GM19099 (cell line): Measurements from ENCODE around the gene CDK17.

ENCODE experiments used
- POLR2A ChIP-seq: IDR thresholded peaks from 3 replicates; pipeline ENCODE4 v1.6.1; 2011; ENCODE audit warnings: low read depth; ENCODE audit not compliant: insufficient read length; ENCODE audit errors: extremely low read depth

Gene CDK17

DNA sequence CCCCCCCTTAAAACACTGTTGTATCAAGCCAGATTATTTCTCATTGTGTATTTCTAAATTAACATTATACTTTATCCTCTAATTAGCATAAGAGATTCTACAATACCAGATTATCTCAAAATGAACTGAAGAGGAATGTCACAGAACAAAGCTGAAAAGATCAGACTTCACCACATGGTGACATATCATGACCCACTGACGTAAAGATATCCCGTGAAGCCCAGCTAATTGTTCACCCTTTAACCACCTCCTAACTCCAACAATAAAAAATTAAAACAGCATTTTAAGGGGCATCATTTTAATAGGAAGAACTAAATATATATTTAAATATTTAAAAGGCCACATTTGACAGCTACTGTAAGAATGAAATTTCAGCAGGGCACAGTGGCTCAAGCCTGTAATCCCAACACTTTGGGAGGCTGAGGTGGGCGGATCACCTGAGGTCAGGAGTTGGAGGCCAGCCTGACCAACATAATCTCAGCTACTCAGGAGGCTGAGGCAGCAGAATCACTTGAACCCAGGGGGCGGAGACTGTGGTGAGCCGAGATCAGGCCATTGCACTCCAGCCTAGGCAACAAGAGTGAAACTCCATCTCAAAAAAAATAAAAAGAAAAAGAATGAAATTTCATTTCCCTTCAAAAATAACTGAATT is 29.0 kb downstream of the CDK17 start:
- no peak for TF ChIP-seq POLR2A

DNA sequence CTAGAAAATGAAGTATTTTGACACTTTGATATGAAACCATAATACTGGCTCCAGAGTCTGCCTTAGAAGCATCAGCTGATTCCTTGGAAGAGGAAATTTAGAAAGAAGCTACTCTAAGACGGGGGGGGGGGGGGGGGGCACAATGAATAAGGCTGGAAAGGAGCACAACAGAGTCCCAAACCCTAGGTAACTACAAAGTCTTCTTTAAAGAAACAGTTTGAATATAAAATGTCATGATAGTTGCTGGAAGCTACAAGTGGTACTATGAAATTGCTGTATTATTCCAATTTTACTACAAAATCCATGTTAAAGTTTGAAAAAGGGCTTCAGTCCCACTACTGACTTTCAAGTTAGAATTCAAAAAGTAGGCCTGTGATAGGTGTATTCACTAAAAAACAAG is 31.6 kb downstream of the CDK17 start:
- TF ChIP-seq POLR2A, result no peak

DNA sequence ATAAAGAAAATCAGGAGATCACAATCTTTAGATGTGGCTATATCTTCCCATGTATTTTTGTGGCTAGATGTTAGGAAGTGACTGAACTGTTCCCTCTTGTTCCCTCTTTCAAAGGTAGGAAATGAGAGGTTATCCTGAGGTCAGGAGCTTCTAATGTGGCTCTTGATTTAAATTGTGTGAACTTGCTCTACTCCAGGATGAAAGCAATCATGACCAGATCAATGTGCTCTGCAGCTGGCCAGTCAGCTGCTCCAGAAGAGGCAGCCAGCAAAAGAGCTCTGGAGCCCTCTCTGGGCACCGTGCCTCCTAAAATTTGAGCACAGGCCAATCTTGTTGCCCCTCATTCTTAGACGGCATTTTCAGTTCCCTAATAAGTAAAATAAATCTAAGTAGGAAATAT is 32.0 kb downstream of the CDK17 start:
- no peak for TF ChIP-seq POLR2A

DNA sequence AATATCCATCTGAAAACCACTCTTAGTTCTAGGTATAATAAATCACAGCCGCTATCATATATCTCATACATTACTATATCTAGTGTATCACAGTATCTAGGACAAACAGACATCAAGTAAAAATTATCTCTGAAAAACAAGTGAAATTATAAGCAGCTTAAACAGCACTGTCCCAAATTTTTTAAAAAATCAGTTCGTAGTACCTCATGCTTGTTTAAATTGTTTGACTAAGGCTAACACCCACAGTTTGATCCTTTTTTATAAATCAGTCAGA is 33.9 kb downstream of the CDK17 start:
- no peak for TF ChIP-seq POLR2A

DNA sequence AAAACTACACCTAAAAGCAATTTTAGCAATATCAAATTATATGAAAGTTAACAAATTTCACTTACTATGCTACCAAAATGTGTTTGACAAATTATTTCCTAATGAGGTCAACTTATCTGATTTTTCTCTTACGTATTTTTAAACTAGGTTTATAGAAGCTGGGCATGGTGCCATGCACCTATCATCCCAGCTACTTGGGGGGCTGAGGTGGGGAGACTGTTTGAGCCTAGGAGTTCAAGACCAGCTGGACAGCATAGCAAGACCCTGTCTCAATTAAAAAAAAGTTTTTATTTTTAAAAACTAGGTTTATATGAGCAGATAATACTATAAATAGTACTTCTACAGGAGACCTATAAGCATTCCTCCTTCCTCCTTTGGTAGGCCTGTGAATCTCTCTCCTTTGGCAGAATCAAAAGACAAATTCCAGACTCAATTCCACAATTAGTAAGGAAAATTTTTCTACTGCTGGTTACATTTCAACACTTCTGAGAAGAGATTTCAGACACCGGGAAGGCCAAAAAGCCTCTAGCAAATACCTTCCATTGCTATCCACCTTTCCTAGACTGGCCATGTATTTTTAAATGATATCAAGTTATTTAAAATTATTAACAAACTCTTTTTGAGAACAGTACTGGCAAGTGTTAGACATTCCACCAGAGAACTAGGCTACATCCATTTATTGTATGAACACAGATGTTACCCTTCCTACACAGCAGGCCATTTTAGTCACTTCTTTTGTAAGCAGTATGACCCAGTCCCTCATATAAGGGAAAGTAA is 34.4 kb downstream of the CDK17 start:
- no peak for TF ChIP-seq POLR2A

DNA sequence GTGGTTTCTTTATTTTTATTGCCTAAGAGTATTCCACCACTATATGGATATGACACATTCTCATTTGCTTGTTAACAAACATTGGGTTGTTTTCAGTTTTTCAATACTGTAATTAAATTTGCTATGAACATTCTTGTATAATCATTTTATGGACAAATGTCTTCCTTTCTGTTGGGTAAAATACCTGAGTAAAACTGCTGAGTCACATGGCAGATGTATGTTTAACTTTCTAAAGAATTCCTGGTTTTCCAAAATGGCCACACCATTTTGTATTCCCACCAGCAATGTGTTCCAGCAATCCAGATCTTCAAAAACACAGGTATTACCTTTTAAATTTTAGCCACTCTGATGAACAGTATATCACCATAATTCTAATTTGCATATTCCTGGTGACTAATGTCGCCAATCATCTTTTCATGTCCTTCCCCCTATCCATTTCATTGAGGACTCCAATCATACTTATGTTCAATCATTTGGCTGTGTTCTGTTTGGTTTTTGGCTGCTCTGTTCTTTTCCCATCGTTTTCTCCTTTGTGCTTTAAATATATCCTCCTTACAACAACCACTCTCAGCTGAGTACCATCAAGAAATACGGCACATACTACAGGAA is 36.0 kb downstream of the CDK17 start:
- no peak for TF ChIP-seq POLR2A

DNA sequence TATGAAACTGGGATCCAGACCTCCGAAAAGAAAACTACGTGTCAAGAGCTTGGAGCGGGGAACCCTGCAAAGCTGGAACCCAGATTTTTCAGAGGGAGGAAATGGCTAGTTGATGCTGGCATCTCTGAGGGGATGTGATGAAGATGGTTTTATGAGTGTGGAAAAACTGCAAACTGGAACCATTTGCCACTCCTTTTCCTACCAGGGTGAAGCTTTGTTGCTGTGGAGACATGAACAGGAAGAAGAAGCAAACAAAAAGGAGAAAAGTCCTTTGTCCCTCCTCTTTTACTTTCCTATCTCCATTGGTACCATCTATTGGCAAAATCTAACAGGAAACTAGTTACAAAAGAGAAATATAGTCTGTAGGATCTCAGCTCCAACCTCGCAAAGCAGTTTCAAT is 39.2 kb downstream of the CDK17 start:
- no peak for TF ChIP-seq POLR2A

DNA sequence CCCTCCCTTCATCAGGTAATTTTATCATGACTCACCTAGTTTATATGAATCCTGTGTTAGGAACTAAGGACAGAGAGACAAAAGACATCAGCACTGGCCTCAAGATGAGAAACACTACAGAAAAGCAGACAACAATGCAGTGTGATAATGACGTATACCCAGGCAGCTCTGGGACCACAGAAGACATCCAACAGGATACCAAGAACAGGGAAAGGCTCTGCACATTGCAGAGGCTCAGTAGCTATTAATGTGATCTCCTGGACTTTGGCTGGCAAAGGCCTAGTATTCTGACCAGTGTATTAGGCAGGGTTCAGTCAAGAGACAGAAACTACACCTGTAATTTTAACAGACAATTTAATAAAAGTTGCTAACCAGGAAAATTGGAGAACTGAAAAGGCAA is 39.7 kb downstream of the CDK17 start:
- no peak for TF ChIP-seq POLR2A

DNA sequence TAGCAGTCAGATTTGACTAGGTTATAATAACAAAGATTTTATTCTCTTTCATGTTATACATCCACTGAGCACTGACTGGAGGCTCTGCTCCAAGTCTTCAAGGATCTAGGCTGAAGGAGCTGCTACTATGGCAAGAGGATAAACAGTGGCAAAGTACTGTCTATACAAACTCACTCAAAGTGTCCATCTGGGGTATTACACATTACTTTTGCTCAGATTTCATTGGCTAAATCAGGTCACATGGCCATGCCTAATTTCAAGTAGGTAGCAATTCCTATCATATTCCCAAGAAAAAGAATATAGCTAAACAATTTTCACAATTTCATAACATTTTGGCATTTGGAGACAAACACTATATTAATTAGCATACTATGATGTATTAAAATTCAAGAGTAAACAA is 40.9 kb downstream of the CDK17 start:
- TF ChIP-seq POLR2A, result no peak

DNA sequence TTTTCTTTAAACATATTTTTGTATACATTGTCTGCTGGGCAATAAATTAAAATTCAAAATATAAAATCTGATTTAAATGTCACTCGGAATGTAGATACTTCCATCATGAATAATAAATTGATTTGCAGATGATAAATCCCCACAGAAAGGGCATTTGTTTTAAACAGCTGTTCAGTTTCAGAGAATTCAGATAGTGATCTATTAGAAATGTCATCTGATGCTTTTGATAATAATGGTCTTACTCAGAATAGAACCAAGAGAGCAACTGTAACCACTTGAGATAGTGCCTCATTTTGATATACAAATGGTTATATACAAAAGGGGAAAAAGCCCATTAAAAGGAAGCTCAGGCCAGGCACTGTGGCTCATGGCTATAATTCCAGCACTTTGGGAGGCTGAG is 43.4 kb downstream of the CDK17 start:
- TF ChIP-seq POLR2A, result no peak

DNA sequence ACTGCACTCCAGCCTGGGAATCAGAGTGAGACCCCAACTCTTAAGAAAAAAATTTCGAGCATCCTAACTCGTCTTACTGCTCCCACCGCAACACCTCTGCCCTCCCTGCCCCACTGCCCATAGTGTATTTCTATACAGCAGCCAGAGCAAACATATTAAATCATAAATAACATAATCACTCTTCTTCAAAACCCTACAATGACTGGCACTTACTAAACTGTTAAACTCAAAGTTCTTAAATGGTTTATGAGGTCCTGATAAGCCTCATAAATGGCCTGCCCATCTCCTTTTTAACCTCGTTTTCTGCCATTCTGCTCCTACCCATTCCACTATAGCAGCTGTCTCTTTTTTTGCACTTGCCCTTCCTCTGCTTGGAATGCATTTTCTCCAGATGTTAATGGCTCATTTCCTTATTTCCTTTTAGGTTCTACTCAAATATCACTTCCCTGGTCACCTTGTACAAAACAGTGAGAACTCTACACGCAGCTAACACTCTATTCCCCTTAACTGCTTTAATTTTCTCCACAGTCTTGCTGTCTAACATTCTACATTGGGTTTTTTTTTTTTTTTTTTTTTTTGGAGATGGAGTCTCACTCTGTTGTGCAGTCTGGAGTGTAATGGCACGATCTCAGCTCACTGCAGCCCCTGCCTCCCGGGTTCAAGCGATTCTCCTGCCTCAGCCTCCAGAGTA is 45.2 kb downstream of the CDK17 start:
- TF ChIP-seq POLR2A, result no peak

DNA sequence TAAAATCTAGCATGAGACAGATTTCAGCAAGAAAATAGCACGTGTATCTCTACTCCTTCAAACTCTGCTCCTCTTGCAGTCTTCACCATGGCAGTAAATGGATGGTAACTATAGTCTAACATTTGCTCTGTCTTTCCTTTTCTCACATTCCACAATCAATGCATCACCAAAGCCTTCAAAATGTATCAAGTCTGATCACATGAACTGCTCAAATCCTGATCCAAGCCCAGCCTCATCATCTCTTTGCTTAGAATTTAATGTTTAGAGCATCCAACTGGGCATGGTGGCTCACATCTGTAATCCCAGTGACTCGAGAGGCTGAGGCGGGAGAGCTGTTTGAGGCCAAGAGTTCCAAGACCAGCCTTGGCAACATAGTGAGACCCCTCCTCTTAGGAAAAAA is 45.9 kb downstream of the CDK17 start:
- no peak for TF ChIP-seq POLR2A

DNA sequence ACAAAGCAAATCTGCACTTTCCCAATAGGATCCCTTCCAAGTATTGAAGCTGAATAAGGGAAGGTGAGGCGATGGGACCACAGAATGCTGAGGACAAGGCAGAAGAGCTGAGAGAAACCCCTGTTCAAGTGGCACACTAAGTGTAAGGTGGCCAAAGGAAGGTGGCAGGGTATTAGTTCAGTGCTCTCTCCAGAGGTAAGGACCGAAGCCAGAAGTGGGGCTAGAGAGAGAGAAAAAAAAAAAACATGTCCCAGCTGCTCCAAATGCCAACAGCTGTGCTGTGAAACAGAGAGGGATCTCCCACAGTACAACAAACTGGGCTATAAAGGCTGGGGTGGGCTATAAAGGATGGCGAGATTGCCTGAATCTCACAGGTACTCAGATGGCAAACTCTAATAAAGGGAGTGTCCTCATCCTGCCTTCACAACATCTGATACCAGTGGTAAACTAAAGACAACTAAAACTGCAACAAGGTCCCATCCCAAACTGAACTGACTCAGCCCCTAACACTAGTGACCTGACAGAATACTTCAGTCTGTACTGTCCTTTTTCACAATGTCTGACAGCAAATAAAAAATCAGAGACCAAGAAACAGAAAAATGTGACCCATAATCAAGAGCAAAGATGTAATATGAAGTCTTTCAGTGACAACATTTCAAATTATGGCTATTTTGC is 47.9 kb downstream of the CDK17 start:
- no peak for TF ChIP-seq POLR2A

DNA sequence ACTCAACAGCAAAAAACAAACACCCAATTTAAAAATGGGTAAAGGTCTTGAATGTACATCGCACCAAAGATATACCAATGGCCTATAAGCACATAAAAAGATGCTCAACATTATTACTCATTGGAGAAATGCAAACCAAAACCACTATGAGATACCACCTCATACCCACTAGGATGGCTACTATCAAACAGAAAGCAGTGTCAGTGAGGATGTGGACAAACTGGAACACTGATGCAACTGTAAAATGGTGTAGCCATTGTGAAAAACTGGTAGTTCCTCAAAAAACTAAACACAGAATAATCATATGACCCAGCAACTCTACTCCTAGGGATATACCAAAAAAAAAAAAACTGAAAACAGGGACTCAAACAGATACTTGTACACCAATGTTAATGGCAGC is 49.3 kb downstream of the CDK17 start:
- no peak for TF ChIP-seq POLR2A

DNA sequence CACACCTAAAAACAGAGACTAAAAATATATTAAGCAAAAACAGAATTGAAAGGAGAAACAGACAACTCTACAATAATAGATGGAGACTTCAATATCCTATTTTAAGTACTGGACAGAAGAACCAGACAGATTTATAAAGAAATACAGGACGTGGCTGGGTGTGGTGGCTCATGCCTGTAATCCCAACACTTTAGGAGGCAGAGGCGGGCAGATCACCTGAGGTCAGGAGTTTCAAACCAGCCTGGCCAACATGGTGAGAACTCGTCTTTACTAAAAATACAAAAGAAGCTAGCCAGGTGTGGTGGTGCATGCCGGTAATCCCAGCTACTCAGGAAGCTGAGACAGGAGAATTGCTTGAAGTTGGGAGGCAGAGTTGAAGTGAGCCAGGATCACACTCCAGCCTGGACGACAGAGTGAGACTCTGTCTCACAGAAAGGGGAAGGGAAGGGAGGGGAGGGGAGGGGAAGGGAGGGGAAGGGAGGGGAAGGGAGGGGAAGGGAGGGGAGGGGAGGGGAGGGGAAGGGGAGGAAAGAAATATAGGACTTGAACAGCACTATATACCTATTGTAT is 53.0 kb downstream of the CDK17 start:
- no peak for TF ChIP-seq POLR2A

DNA sequence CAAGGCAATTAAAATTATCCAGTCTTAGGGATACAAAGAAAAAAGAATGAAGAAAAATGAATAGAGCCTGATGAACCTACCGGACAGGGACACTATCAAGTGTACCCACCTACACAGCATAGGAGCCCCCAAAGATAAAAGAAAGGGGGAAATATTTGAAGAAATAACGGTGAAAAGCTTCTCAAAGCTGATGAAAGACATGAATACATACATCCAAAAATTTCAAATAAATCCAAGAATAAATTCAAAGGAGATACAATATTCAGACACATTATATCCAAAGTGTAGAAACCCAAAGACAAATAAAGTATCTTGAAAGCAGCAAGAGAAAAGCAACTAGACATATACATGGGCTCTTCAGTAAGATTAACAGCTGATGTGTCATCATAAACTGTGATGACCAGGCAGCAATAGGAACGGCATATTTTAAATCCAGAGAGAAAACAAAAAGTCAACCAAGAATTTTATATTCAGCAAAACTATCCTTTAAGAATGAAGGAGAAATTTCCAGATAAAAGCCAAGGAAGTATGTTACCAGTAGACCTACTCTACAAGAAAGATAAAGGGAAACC is 56.0 kb downstream of the CDK17 start:
- no peak for TF ChIP-seq POLR2A
